SU-DHL-6 (cell line): ENCODE data around the gene SSRP1.

Experiments used
- H2AFZ ChIP-seq: fragments of 200-600 bp; sonication (generic); 2 replicates; pipeline ENCODE4 v1.6.1; 2014; ENCODE audit warnings: low read depth, mild to moderate bottlenecking, moderate library complexity, mixed read lengths, antibody characterized with exemption, low read length; ENCODE audit not compliant: severe bottlenecking
- H3F3A ChIP-seq: fragments of 200-600 bp; shearing (Covaris generic); 2 replicates; pipeline ENCODE4 v1.6.0; 2016; ENCODE audit warnings: antibody characterized with exemption, mild to moderate bottlenecking; ENCODE audit not compliant: insufficient read depth
- H3K27ac ChIP-seq: fragments of 200-600 bp; sonication (generic); 2 replicates; pipeline ENCODE4 v1.5.1; 2016; ENCODE audit warnings: low read depth, mild to moderate bottlenecking, low read length, moderate library complexity, mixed read lengths
- H3K27me3 ChIP-seq: fragments of 200-600 bp; sonication (generic), shearing (Covaris generic); 2 replicates; pipeline ENCODE4 v1.6.0; 2014; ENCODE audit warnings: mild to moderate bottlenecking, low read length
- H3K36me3 ChIP-seq: fragments of 200-600 bp; sonication (generic); 2 replicates; pipeline ENCODE4 v1.6.1; 2014; ENCODE audit warnings: mild to moderate bottlenecking, low read length, mixed read lengths
- H3K4me2 ChIP-seq: fragments of 300-600, 200-600 bp; shearing (Covaris generic), sonication (generic); 2 replicates; pipeline ENCODE4 v1.6.0; 2014; ENCODE audit warnings: low read length, low read depth, mild to moderate bottlenecking; ENCODE audit not compliant: poor library complexity, severe bottlenecking
- H3K4me3 ChIP-seq: fragments of 200-600 bp; sonication (generic); 2 replicates; pipeline ENCODE4 v1.5.1; 2014; ENCODE audit warnings: antibody characterized with exemption, low read length, mild to moderate bottlenecking, mixed read lengths; ENCODE audit not compliant: insufficient read depth, poor library complexity, severe bottlenecking
- H3K79me2 ChIP-seq: fragments of 200-600 bp; sonication (generic); 2 replicates; pipeline ENCODE4 v1.6.1; 2014; ENCODE audit warnings: mild to moderate bottlenecking, low read length, moderate library complexity; ENCODE audit not compliant: insufficient read depth
- H3K9ac ChIP-seq: fragments of 200-600 bp; sonication (generic); 2 replicates; pipeline ENCODE4 v1.7.0; 2014; ENCODE audit warnings: mild to moderate bottlenecking, low read length
- H3K9me2 ChIP-seq: fragments of 200-600 bp; sonication (generic); replicated peaks from 2 replicates; pipeline ENCODE4 v1.6.1; 2014; ENCODE audit warnings: low read length; ENCODE audit not compliant: insufficient read depth
- H3K9me3 ChIP-seq: fragments of 200-600 bp; sonication (generic); 2 replicates; pipeline ENCODE4 v1.6.1; 2014; ENCODE audit warnings: low read length, mixed read lengths; ENCODE audit not compliant: insufficient read depth
- H4K20me1 ChIP-seq: fragments of 200-600 bp; sonication (generic); 2 replicates; pipeline ENCODE4 v1.6.1; 2014; ENCODE audit warnings: low read depth, mild to moderate bottlenecking, antibody characterized with exemption, low read length, moderate library complexity, mixed read lengths
- EZH2phosphoT487 ChIP-seq: fragments of 200-600 bp; sonication (generic), shearing (Covaris generic); conservative IDR thresholded peaks from 2 replicates; pipeline ENCODE4 v1.6.1; 2018; ENCODE audit warnings: mild to moderate bottlenecking, antibody characterized with exemption, low read length, moderate library complexity, mixed read lengths
- TF ChIP-seq, protein P1 (sequence below): fragments of 200-600 bp; sonication (generic); IDR thresholded peaks from one replicate; pipeline ENCODE4 v1.5.1; 2017; ENCODE audit warnings: antibody characterized with exemption, mild to moderate bottlenecking, low read length, moderate library complexity; ENCODE audit not compliant: insufficient read depth, poor library complexity, severe bottlenecking

SSRP1 gene

DNA sequence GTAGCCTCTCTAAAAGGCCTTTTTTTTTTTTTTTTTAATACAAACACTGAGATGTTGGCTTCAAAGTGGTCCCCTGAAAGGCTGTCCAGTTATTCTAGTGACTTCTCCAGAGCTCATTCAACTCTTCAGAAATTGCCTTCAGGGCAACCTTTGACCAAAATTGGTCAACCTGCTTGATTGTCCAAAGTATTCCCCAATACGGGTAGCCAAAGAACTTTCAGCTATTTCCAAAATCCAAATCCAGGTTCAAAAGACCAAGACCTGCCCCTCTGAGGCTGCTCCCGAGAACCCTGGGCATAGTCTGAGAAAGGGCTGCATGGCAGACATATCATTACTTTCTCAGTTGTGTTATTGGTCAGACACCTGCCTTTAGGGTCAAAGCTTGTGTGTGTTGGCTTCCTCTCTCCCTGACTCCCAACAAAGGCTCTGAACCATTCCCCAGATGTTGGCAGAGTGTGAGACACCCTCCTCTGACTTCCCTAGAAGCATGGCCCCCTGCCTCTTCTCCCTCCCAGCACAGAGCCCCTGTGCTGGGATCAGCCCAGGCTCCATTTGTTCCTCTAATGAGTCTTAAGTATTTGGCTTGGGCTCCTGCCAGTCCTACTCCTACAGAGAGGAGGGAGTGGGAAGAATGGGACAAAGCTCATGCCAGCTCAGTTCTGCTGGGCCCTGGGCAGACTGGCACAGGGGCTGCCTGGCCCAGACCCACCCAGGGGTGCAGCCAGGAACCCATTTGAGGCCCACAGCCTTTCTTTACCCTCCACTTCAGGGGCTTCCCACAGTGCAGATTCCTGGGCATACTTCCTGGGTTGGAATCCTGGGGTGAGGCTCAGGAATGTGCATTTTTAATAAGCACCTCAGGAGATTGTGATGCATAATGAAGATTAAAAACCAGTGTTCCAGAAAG is 41.2 kb downstream of the SSRP1 start:
- Histone ChIP-seq H3K4me2 (no peak overlapping the region), H3K27ac (no peak overlapping the region), H3K9ac (no peak overlapping the region), H3K4me3 (no peak overlapping the region), H2AFZ (no peak overlapping the region), H3F3A (no peaks in the 10 kb centered on the region), H3K36me3 (no peaks in the 10 kb centered on the region), H3K79me2 (no peaks in the 10 kb centered on the region), H3K27me3 (no peaks in the 10 kb centered on the region), H3K9me2 (no peaks in the 10 kb centered on the region), H3K9me3 (no peaks in the 10 kb centered on the region), H4K20me1 (no peaks in the 10 kb centered on the region)
- TF ChIP-seq, protein P1, sequence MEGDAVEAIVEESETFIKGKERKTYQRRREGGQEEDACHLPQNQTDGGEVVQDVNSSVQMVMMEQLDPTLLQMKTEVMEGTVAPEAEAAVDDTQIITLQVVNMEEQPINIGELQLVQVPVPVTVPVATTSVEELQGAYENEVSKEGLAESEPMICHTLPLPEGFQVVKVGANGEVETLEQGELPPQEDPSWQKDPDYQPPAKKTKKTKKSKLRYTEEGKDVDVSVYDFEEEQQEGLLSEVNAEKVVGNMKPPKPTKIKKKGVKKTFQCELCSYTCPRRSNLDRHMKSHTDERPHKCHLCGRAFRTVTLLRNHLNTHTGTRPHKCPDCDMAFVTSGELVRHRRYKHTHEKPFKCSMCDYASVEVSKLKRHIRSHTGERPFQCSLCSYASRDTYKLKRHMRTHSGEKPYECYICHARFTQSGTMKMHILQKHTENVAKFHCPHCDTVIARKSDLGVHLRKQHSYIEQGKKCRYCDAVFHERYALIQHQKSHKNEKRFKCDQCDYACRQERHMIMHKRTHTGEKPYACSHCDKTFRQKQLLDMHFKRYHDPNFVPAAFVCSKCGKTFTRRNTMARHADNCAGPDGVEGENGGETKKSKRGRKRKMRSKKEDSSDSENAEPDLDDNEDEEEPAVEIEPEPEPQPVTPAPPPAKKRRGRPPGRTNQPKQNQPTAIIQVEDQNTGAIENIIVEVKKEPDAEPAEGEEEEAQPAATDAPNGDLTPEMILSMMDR: no peak
- TF ChIP-seq EZH2phosphoT487: no peak

DNA sequence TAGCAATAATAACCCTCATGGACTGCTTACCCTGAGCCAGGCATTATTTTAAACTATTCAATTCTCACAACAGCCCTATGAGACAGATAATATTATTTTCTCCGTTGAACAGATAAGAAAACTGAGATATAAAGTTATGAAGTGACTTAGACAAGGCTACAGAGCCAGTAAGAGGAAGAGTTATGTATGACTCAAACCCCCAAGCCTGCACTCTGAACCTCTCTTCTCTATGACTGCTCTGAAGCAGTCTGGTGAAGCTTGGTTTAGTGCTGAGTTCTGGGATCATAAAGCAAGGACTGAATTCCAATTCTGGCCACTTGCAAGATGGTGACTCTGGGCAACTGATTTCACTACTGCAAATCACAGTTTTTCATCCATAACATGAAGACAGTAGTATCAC is 45.4 kb downstream of the SSRP1 start:
- Histone ChIP-seq H3F3A (no peaks in the 10 kb centered on the region), H3K27ac (no peak overlapping the region)

DNA sequence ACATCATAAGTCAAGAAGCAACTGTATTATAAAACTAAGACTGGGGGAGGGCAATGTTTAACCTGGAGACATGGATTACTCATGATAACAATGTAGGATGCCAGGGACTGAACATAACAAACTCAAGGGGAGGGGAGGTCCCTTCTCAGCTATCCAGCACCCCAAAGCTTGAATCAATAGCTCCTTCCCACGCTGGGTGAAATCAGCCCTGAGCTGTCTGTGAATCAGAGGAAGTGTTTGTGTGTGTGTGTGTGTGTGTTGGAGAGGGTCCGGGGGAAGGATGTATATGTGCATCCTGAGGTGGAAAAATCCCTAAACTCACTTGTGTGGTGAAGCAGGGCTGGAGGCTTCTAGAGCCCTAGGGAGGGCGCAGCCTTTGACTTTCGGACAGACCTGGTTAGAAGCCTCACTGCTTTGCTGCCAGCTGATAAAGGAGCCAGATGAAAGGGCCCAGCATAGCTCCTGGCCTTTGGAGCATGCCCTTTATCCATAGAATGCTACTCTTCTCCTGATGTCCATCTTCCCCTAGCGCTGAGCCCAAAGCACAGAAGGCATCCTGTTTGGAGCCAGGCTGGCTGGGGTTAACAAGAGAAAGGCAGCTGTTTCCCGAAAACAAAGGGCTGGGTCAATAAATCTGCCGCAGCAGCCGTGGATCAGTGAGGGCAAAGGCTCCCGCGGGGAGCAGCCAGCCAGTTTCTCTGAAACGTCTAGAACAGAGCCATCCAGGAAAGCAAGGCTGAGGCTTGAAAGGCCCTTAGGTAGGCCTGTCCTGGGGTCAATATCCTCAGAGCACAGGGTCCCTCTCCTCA is 46.7 kb downstream of the SSRP1 start:
- H4K20me1 ChIP-seq: no peaks in the 10 kb centered on the region
- no peaks in the 10 kb centered on the region for H3K9me3 ChIP-seq
- no peak overlapping the region for H3K9ac ChIP-seq
- H3K27ac ChIP-seq: no peak overlapping the region
- TF ChIP-seq, protein P1: no peak
- no peak for TF ChIP-seq EZH2phosphoT487
- H3K4me2 ChIP-seq: no peak overlapping the region
- no peaks in the 10 kb centered on the region for H3K9me2 ChIP-seq
- no peak overlapping the region for H2AFZ ChIP-seq
- H3K79me2 ChIP-seq: no peaks in the 10 kb centered on the region
- H3F3A ChIP-seq: no peaks in the 10 kb centered on the region
- no peaks in the 10 kb centered on the region for H3K36me3 ChIP-seq
- no peaks in the 10 kb centered on the region for H3K27me3 ChIP-seq
- no peak overlapping the region for H3K4me3 ChIP-seq

More for the DNA sequence above, 45.4 kb downstream of the SSRP1 start:
- Histone ChIP-seq H4K20me1 (no peaks in the 10 kb centered on the region), H3K9me2 (no peaks in the 10 kb centered on the region), H2AFZ (no peak overlapping the region), H3K36me3 (no peaks in the 10 kb centered on the region), H3K79me2 (no peaks in the 10 kb centered on the region), H3K9me3 (no peaks in the 10 kb centered on the region), H3K4me2 (no peak overlapping the region), H3K9ac (no peak overlapping the region), H3K4me3 (no peak overlapping the region), H3K27me3 (no peaks in the 10 kb centered on the region)
- TF ChIP-seq, protein P1: no peak
- no peak for TF ChIP-seq EZH2phosphoT487
